GM18861 (cell line): ENCODE measurements around the gene MUC6.

Source experiments
- ATAC-seq: cut with Tn5 transposase; IDR thresholded peaks from one replicate; pipeline ENCODE4 v1.9.1; 2021; ENCODE audit not compliant: unreplicated experiment

Gene MUC6

GRCh38 chr11:1073261-1073724, 36.8 kb upstream of the MUC6 start:
- no peak for ATAC-seq

- no peak for ATAC-seq
Observed at GRCh38 chr11:1072821-1073231, 36.3 kb upstream of the MUC6 start.

GRCh38 chr11:1072116-1072820, 35.8 kb upstream of the MUC6 start:
- no peak for ATAC-seq

DNA sequence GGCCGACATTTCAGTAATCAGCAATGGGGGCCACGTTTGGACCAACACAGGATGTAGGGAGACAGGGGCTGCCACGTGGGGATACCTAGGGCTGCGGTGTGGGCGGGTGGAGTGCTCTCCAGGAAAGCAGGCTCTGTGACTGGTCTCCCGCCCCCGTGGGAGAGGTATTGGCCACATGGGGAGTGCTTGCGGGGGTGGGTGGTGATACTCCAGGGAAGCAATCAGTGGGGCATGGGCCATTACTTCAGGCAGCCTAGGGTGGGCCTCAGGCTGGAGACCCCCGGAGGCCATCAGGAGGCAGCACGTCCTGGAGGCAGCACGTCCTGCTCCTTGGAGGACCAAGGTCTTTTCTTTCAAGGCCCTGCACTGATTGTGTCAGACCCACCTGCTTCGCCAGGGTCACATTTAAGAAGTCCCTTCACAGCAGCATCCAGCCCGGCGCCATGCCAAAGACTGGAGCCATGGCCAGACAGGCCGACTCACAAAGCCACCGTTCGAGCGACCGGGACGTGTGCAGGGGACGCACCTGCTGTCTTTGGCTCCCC, 35.1 kb upstream of the MUC6 start:
- ATAC-seq, result no peak

DNA sequence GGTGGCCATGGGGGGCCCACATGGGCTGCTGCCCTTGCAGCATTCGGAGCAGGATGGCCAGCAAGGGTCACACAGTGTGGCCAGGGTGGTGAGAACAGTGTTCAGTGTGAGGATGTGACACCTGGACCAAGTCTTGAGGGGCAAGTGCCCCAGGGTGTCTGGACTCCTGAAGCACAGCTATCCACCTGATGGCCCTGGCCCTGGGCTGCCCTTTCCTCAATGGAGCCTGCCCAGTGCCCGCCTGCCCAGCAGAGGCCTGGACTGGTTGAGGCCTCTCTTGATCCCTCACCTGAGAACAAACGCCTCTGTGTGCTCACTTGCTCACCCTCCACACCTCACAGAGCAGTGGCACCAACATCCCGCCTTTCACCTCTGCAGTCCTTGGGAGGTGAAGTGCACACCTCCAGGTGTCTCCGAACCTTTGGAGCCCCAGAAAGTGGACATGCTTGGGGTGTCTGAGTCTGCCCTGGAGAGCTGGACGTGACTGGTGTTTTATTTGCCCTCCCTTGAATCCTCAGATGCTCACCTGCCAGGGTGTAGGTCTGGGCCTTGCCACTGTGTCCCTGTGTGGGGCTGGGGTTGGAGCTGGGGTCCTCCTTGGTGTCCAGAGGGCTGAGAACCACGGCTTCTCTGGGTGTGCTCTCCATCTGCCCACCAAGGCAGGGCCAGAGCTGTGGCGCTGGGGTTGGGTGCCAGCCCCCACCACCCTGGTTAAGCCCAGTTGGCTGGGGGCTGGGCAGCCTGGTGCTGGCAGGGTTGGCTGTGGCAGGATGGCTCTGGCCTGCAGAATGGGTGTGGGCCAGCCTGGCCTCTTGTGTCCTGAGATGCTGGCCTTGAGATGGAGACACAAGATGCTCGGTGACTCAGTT, 34.3 kb upstream of the MUC6 start:
- no peak for ATAC-seq

DNA sequence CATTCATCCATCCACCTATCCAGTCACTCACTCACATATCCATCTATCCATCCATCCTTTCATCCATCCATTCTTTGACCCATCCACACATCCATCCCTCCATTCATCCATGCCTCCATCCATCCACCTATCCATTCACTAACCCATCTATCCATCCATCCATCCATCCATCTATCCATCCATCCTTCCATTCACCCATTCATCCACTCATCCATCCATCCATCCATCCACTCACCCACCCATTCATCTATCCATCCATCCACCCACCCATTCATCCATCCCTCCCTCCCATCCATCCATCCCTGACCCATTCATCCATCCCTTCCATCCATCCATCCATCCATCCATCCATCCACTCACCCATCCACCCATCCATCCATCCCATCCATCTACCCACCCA, 33.2 kb upstream of the MUC6 start:
- ATAC-seq, result no peak

- no peak for ATAC-seq
Observed at GRCh38 chr11:1067812-1068496, 31.4 kb upstream of the MUC6 start.

GRCh38 chr11:1064167-1064566, 27.6 kb upstream of the MUC6 start:
- no peak for ATAC-seq

DNA sequence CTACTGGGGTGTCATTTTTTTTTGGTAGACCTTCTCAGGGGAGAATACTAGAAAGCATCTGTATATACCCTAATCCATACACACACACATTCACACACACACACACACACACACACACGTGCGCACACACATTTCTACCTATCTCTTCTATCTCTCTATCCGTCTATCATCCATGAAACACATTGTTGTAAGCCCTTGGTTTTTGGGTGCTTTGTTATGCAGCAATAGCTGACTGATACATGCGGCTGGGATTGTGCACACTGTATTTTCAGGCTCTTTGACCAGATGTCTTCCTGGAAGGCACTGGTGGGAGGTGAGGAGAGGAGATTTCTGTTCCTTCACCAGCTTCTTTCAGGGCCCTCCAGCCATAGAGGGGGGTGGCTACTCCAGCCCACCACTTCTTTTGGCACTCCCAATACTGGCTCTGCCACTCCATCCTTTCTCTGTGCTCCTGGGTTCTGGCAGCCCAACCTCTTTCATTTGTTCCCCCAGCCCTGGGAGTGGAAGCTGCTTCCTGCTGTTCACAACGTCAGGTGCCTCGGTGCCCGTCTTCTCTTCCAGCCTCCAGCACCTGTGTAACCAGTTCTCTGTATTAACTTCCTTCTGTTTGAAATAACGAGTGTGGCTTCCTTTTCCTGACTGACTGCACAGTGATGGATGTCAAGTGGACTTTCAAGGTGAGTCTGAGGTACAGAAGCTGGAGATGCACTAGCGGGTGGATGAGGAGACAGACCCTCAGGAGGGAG, 25.7 kb upstream of the MUC6 start:
- no peak for ATAC-seq

- no peak for ATAC-seq
Observed at GRCh38 chr11:1060852-1061616, 24.5 kb upstream of the MUC6 start.

- ATAC-seq, result no peak
Observed at GRCh38 chr11:1060410-1060809, 23.9 kb upstream of the MUC6 start.

DNA sequence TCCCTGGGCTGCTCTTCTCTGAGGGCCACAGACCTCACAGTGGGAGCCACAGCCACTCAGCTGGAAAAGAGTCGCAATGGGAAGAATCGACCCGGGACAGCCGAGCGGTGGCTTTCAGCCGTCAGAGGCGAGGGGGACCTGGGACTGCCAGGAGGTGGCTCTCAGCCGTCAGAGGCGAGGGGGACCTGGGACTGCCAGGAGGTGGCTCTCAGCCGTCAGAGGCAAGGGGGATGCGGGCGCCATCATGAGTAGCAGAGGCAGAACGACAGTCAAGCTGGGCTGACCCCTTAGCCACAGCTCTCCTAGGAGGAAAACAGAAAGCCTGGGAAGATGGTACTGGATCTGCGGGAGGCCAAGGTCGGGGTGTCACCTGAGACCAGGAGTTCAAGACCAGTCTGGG, 23.2 kb upstream of the MUC6 start:
- no peak for ATAC-seq

GRCh38 chr11:1057806-1058205, 21.3 kb upstream of the MUC6 start:
- ATAC-seq, result no peak

GRCh38 chr11:1055990-1056771, 19.7 kb upstream of the MUC6 start:
- ATAC-seq, result no peak

DNA sequence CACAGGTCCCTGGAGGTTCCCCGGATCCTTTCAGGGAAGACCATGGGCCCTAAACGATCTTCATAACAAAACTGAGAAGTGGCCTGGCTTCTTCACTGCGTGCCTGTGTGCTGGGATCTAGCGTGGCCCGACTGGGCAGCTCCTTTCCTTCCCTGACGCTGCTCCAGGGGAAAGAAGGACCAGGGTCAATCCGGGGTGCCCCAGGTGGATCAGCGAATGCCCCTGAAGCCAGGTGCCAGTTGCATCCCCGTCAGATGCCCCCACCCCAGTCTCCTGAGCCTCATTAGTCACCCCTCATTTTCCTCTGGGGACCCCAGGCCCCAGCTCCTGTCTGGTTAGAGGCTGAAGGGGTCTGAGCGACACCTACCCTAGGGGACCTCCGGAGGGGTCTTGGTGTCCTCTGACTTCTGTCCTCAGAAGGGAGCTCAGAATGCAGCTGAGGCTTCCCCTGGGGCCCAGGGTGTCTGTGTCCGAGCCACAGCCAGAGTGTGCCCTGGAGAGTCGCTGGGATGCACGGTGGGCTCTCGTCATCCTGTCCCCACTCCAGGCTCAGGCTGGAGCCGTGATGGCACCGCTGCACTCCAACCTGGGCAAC, 18.7 kb upstream of the MUC6 start:
- no peak for ATAC-seq

- no peak for ATAC-seq
Observed at GRCh38 chr11:1054143-1055108, 17.9 kb upstream of the MUC6 start.

DNA sequence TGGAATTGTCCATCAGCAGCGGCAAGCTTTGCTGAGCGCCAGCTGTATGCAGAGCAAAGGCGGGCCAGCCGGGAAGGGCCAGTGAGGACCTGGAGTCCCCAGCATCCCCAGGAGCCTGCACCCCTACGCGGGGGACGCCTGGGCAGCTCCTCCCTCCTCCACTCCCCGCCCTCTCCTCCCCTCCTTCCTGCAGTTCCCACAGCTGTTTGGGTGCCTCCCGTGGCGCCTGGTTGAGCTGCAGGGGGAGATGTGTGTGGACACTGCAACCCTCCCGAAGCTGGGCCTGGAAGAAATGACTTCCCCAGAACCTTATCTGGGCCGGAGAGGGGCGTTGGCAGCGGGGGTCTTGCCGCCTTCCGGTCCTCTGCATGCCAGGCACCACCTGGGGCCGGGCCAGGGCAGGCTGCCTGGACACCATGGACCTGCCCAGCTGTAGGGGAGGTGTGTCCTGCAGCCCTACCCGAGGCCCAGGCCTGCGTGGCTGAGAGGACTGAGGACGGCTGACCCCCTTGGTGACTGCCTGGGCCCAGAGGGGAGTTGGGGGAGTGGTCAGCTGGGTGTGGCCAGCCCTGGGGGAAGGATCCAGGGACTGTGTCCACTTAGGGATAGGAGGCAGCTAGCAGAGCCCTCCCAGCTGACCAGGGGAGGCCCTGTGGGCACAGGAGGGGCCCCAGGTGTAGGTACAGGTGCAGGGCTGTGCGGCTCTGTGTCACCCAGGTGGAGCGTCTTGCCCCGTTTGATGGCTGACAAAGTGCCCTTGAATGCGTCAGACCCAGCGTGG, 16.8 kb upstream of the MUC6 start:
- no peak for ATAC-seq
